GM19025 (cell line): Measurements from ENCODE around the gene RNF11.
A peak's percentile ranks its signal among the peaks of the same experiment; 100 is the strongest.
"Not testable (repeated sequence)": the region's sequence is repeated elsewhere in the genome, so short reads cannot be mapped to it uniquely, and the experiment has no call there.

Experiments
- ATAC-seq: cut with Tn5 transposase; IDR thresholded peaks from one replicate; pipeline ENCODE4 v1.9.1; 2021; ENCODE audit warnings: mild to moderate bottlenecking, low read depth, moderate library complexity; ENCODE audit not compliant: unreplicated experiment

RNF11 gene, protein sequence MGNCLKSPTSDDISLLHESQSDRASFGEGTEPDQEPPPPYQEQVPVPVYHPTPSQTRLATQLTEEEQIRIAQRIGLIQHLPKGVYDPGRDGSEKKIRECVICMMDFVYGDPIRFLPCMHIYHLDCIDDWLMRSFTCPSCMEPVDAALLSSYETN

DNA sequence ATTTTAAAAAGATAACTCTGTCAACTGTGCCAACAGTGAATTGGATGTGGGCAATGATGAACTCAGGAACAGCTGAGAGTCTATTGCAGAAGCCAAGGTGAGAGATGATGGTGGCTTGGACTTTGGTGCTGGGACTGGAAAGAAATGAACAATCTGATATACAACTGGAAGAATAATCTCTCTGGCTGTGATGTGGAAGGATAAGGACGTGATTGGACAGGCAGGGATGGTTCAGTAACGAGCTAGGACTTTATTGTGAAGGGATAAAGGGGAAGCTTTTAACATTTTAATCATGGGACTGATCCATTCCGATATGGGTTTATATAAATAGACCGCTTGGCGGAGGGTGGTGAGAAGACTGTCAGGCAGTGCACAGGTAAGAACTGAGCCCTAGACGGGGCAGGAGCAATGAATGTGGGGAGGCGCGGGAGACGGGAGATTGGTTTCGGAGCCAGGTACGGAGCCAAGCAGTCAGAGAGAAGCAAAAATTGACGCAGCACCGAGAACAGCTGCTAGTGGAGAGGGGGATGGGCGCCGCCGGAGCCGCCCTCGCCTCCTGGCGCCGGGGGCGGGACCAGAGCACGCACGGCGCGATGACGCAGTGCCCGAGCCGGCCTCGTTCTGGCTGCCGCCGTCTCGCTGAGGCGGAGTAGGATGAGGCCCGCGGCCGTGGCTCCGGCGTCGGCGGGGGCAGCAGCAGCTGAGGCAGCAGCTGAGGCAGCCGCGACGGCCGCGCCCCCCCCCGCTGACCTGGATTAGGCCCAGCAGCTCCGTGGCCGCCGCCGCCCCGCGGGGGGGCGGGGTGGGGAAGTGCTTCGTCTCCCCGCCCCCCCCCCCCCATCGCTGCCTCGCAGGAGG, at the start of gene RNF11:
TSS of gene RNF11 (plus strand) at position 601 of the 858 bp plus-strand sequence. CDS start 484 bp downstream, outside the sequence.
- ATAC-seq: peak; percentile 84

DNA sequence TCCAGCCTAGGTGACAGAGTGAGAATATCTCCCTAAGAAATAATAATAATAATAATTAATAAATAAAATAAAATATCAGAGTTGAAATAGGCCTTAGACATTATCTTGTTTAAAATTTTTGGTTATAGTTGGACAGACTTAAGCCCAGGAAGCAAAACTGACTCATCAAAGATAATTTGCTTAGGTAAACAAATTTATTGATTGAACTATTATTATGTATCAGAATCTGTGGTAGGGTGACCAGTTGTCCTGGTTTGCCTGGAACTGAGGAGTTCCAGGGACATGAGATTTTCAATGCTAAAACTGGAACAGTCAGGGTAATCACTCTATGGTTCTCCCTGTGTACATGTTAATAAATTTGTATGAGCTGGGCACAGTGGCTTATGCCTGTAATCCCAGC, 47.8 kb upstream of the RNF11 start:
- ATAC-seq: no peak

GRCh38 chr1:51189421-51190073, 46.5 kb upstream of the RNF11 start:
- no peak for ATAC-seq

GRCh38 chr1:51190961-51191360, 45.1 kb upstream of the RNF11 start:
- no peak for ATAC-seq

DNA sequence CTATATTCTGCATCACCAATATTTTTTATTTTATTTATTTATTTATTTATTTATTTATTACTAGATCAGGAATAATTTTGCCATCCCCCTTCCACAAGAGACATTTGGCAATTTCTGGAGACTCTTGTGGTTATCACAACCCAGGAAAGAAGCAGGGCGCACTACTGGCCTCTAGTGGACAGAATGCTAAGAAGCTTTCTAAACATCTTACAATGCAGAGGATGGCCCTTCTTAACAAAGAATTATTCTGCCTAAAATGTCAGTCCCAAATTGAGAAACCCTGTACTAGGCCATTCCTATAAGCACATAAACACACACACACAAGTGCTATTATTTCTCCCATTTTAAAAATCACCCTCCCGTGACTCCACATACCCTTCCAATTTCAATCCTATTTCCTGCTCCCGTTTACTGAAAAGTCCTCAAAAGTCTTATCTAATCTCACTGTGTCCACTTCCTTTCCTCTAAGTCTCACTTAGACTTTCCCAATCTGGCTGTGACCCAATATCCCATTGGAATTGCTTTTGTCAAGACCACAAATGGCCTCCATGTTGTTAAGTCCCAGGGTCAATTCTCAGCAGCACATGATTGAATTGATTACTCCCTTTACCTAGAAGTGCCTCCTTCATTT, 43.7 kb upstream of the RNF11 start:
- ATAC-seq: no peak

- ATAC-seq: no peak
Measured at GRCh38 chr1:51193564-51193963, 42.5 kb upstream of the RNF11 start.

GRCh38 chr1:51203121-51203873, 32.8 kb upstream of the RNF11 start:
- ATAC-seq: peak; percentile 85

GRCh38 chr1:51203874-51204245, 32.2 kb upstream of the RNF11 start:
- ATAC-seq: no peak

DNA sequence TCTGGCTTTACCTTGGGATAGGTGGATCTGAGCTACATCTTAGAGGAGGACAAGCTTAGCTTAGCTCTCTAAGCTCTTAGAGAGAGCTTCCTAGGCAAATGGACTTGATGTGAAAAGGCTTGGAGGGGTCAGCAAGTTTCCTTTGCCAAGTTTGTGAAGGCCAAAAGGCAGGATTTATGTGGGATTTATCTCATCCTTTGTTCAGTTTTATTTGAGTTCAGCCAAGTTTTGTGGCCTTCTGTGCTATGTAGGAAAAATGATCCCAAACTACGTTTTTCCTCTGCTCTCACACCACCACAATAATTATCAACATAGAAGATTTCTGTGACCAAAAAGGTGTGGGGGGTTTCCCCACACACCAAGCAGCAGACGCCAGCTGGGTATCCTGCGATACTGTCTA, 26.0 kb upstream of the RNF11 start:
- ATAC-seq: no peak

DNA sequence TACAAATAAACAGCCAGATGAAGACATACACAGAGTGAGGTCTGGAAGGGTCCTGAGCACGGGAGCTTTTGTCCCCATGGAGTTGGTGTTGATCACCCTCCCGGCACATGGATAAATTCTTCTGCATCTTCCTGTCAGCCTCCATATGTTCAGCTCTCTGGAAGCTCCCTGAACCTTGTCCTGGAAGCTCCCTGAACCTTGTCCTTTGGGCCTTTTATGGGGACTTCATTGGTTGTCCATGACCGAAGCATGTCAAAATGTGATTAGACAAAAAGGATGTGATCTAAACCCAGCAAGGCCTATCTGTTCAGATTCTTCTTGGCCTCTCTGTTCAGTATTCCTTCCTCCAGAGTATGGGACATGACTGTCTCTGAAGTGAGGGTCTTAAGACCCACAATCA, 25.4 kb upstream of the RNF11 start:
- ATAC-seq: no peak

DNA sequence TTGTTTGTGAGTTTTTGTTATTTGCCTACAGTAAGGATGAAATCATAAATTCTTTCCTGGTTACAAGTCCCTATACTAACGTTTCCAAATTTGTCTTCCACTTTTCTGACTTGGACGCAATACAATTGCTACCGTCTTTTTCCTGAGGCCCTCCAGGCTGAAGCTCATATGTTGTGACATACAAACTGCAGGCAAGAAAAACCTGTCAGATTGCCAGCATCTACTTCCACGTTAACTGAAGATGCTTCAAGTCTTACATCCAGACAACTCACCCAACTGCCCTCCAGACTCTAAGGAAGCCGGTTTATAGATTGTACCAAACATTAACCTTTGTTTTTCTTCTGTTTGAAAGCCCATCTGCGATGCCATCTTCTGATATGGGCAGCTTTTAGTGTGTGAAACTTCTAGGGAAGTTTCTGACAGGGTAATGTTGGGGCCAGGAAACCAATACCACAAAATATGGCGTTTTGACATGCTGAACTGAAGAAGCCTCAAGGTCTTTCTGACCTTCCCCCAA, 21.4 kb upstream of the RNF11 start:
- ATAC-seq: peak; percentile 51

GRCh38 chr1:51215169-51215568, 20.9 kb upstream of the RNF11 start:
- ATAC-seq: no peak

- ATAC-seq: no peak
Measured at GRCh38 chr1:51216631-51217030, 19.4 kb upstream of the RNF11 start.

GRCh38 chr1:51217101-51217500, 19.0 kb upstream of the RNF11 start:
- ATAC-seq: no peak

DNA sequence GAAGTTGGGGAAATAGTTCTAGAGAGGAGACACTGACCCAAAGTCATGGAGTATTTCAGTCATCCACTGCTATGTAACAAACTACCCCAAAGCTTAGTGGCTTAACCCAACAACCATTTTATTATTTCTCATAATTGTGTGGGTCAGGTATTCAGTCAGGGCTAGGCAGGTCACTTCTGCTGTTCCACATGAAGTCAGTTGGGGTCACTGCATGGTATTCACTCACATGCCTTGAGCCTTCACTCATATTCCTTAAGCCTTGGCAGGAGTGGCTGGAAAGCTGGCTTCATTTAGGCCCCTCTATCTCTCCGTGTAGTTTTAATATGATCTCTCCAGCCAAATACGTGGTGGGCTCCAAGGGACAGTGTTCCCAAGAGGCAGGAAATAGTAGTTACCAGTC, 17.5 kb upstream of the RNF11 start:
- no peak for ATAC-seq

DNA sequence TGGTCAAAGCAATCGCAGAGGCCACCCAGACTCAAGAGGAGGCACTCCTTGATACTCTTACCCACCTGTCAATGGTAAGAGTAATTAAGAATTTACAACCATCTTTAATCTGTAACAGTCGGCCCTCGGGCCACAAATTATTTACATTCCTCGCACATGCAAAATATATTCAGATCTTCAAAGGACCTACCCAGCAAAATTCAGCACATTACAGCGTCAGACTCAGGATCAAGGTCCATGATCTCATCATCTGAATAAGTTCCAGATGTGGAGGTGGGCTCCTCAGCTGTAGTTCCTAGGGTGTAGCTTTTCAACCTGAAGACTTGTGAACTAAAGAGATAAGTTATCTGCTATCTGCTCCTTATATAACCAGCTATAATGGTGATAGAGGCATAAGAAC, 17.1 kb upstream of the RNF11 start:
- no peak for ATAC-seq

GRCh38 chr1:51221529-51221928, 14.5 kb upstream of the RNF11 start:
- ATAC-seq: not testable (repeated sequence)

DNA sequence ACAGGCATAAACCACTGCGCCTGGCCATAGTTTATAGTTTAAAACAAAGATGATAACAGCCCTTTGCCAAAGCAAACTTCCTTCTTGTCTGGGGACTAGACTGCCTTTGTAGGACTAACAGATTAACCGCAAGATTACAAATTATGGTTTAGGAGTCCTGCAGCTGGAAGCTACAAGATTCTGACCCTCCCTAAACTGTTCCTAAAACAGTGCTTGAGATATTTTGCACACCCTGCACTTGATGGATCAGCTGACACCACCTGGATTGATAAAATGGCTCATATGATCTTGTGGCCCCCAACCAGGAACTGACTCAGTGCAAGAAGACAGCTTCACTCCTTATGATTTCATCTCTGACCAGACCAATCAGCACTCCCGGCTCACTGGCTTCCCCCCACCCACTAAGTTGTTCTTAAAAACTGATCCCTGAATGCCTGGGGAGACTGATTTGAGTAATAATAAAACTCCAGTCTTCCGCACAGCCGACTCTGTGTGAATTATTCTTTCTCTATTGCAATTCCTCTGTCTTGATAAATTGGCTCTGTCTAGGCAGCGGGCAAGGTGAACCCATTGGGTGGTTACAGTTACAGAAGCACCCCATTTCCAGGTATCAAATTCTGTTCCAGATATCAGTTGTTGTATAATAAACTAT, 13.8 kb upstream of the RNF11 start:
- ATAC-seq: no peak

DNA sequence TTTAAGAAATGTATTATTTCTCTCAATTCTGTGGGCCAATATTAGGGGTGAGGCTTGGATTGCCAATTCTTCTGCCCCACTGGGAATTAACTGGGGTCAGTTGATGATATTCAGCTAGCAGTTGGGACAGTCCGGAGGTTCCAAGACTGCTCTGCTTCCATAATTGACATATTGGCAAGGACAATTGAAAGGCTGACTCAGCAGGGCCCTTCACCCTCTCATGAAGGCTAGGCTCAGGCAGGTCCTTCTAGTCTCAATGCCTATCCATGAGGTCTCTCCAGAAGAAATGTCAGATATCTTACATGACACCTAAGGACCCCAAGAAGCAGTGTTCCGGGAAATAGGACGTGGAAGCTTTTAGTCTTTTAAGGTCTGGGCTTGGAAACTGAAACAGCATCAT, 13.3 kb upstream of the RNF11 start:
- ATAC-seq: no peak

GRCh38 chr1:51224255-51224654, 11.8 kb upstream of the RNF11 start:
- no peak for ATAC-seq
